Posterior vena cava (tissue), 2 donors: ENCODE measurements around the gene PROM1. TPM values are rescaled to one million over a fixed set of nuclear protein-coding genes. Genes with fewer than 3 reads are reported as not detected.

Experiments
- DNase-seq: peaks from one replicate; pipeline ENCODE4 v3.0.0-alpha.2; 2020; ENCODE audit warnings: low spot score
- intact Hi-C, 2 donors: fragments of 100-400 bp; cut with DNase I; formaldehyde crosslinking; loops; one replicate each; pipeline versions ENCODE4 v1.14.1 to v1.14.2; 2022 to 2023
- total RNA-seq, 2 donors: library from RNA; stranded (reverse); fragmentation: NEBNext Ultra II Directional; extraction: Animal tissue kit (Norgen Biotek cat#: 25700); gene quantifications; one replicate each; pipeline ENCODE4 v1.2.1, GENCODE V29; 2021
- donor health status: DM: yes; HTN: yes; CAD: no.
- donor health status: DM: yes; HTN: yes; CAD: no.

PROM1 gene
- total RNA-seq, 2 donors from 2014 or later = 0.43 TPM; not detected in 1

- DNase-seq = no peak
Observed at GRCh38 chr4:16075061-16075460, 8.8 kb downstream of the PROM1 start.

GRCh38 chr4:16072168-16072567, 11.7 kb downstream of the PROM1 start:
- DNase-seq = no peak
- intact Hi-C loops = no loop called here

More at GRCh38 chr4:16075061-16075460, 8.8 kb downstream of the PROM1 start:
- intact Hi-C loops = no loop called here

- DNase-seq = no peak
- intact Hi-C loops = no loop called here
Observed at GRCh38 chr4:16070203-16070602, 13.6 kb downstream of the PROM1 start.

GRCh38 chr4:16067515-16067914, 16.3 kb downstream of the PROM1 start:
- intact Hi-C loops = no loop called here
- DNase-seq = no peak

- DNase-seq = no peak
- intact Hi-C loops = no loop called here
Observed at GRCh38 chr4:16066586-16067128, 17.2 kb downstream of the PROM1 start.

GRCh38 chr4:16065066-16065465, 18.8 kb downstream of the PROM1 start:
- no peak for DNase-seq
- intact Hi-C loops = no loop called here

- no peak for DNase-seq
- intact Hi-C loops = no loop called here
Observed at GRCh38 chr4:16062601-16063000, 21.2 kb downstream of the PROM1 start.

GRCh38 chr4:16056681-16057385, 27.0 kb downstream of the PROM1 start:
- intact Hi-C loops = no loop called here
- no peak for DNase-seq

GRCh38 chr4:16055873-16056272, 27.9 kb downstream of the PROM1 start:
- DNase-seq = no peak
- intact Hi-C loops = no loop called here

GRCh38 chr4:16055471-16055870, 28.4 kb downstream of the PROM1 start:
- intact Hi-C loops = no loop called here
- no peak for DNase-seq

- intact Hi-C loops = no loop called here
- no peak for DNase-seq
Observed at GRCh38 chr4:16052939-16053338, 30.9 kb downstream of the PROM1 start.

- intact Hi-C loops = no loop called here
- no peak for DNase-seq
Observed at GRCh38 chr4:16051980-16052379, 31.8 kb downstream of the PROM1 start.

- DNase-seq = no peak
- intact Hi-C loops = no loop called here
Observed at GRCh38 chr4:16051132-16051531, 32.7 kb downstream of the PROM1 start.

GRCh38 chr4:16050669-16051068, 33.2 kb downstream of the PROM1 start:
- no peak for DNase-seq
- intact Hi-C loops = no loop called here

GRCh38 chr4:16048619-16049419, 35.0 kb downstream of the PROM1 start:
- intact Hi-C loops = no loop called here

GRCh38 chr4:16045687-16046086, 38.1 kb downstream of the PROM1 start:
- DNase-seq = no peak
- intact Hi-C loops = no loop called here

More at GRCh38 chr4:16048619-16049419, 35.0 kb downstream of the PROM1 start:
- DNase-seq = no peak

GRCh38 chr4:16043642-16044498, 40.0 kb downstream of the PROM1 start:
- no peak for DNase-seq
- intact Hi-C loops = loop anchor here in 1 of 2 donors (5.0 kb wide), 1 partner anchor 813 kb away; no protein-coding TSS in a partner anchor

GRCh38 chr4:16039139-16039538, 44.7 kb downstream of the PROM1 start:
- intact Hi-C loops = no loop called here
- DNase-seq = no peak

- intact Hi-C loops = no loop called here
- no peak for DNase-seq
Observed at GRCh38 chr4:16037901-16038300, 45.9 kb downstream of the PROM1 start.

GRCh38 chr4:16035843-16036242, 48.0 kb downstream of the PROM1 start:
- intact Hi-C loops = no loop called here
- DNase-seq = no peak
